DMS53 (cell line): ENCODE measurements around the gene NMRK2.
"Not testable (repeated sequence)": the region's sequence is repeated elsewhere in the genome, so short reads cannot be mapped to it uniquely, and the experiment has no call there.

Experiments
- DNase-seq: peaks from one replicate; lab custom pipeline; 2025; lab: John Stamatoyannopoulos, UW

NMRK2 gene

GRCh38 chr19:3932931-3933810, at the start of gene NMRK2:
Gene NMRK2, plus strand, starts transcription at chr19:3933069. Its CDS starts 603 bp downstream, at chr19:3933672.
- no peak for DNase-seq

GRCh38 chr19:3890591-3890990, 42.3 kb upstream of the NMRK2 start:
- no peak for DNase-seq

GRCh38 chr19:3893509-3894179, 39.2 kb upstream of the NMRK2 start:
- peak; percentile 32 for DNase-seq

- DNase-seq, result not testable (repeated sequence)
These were observed 37.9 kb upstream of the NMRK2 start for GRCh38 chr19:3894959-3895358.

GRCh38 chr19:3895788-3896187, 37.1 kb upstream of the NMRK2 start:
- no peak for DNase-seq

GRCh38 chr19:3897936-3898335, 34.9 kb upstream of the NMRK2 start:
- no peak for DNase-seq

GRCh38 chr19:3898426-3898825, 34.4 kb upstream of the NMRK2 start:
- DNase-seq, result no peak

GRCh38 chr19:3899531-3900294, 33.2 kb upstream of the NMRK2 start:
- DNase-seq, result no peak

- no peak for DNase-seq
These were observed 30.4 kb upstream of the NMRK2 start for GRCh38 chr19:3902317-3902973.

GRCh38 chr19:3904233-3904632, 28.6 kb upstream of the NMRK2 start:
- no peak for DNase-seq

GRCh38 chr19:3907626-3908265, 25.1 kb upstream of the NMRK2 start:
- DNase-seq, result peak; percentile 20

- DNase-seq, result peak; percentile 20
These were observed 24.4 kb upstream of the NMRK2 start for GRCh38 chr19:3908266-3909054.

- DNase-seq, result no peak
These were observed 22.8 kb upstream of the NMRK2 start for GRCh38 chr19:3910105-3910504.

GRCh38 chr19:3914199-3914598, 18.7 kb upstream of the NMRK2 start:
- no peak for DNase-seq

- DNase-seq, result no peak
These were observed 16.8 kb upstream of the NMRK2 start for GRCh38 chr19:3916033-3916432.

GRCh38 chr19:3919793-3920192, 13.1 kb upstream of the NMRK2 start:
- DNase-seq, result no peak

- DNase-seq, result no peak
These were observed 9.6 kb upstream of the NMRK2 start for GRCh38 chr19:3923096-3923758.

GRCh38 chr19:3923912-3924311, 9.0 kb upstream of the NMRK2 start:
- no peak for DNase-seq

- DNase-seq, result no peak
These were observed 1.8 kb upstream of the NMRK2 start for GRCh38 chr19:3931041-3931440.
